Measurements from ENCODE around the gene LIFR.

Gene LIFR

GRCh38 chr5:38471709-38472108 lies 84.7 kb downstream of the LIFR start:
- DNase-seq (ENCODE audit: low spot score), result no peak
- no peak for TF ChIP-seq CTCF (IDR thresholded peaks at IDR 0.05; ENCODE audit: extremely low read depth, missing control alignments)

GRCh38 chr5:38469707-38470267 lies 86.7 kb downstream of the LIFR start:
- TF ChIP-seq CTCF (IDR thresholded peaks at IDR 0.05; ENCODE audit: extremely low read depth, missing control alignments), result no peak
- no peak for DNase-seq (ENCODE audit: low spot score)

GRCh38 chr5:38468978-38469706 lies 87.3 kb downstream of the LIFR start:
- DNase-seq (ENCODE audit: low spot score), result no peak

GRCh38 chr5:38468202-38468673 lies 88.2 kb downstream of the LIFR start:
- DNase-seq (ENCODE audit: low spot score), result no peak
- no peak for TF ChIP-seq CTCF (IDR thresholded peaks at IDR 0.05; ENCODE audit: extremely low read depth, missing control alignments)

More at GRCh38 chr5:38468978-38469706, 87.3 kb downstream of the LIFR start:
- no peak for TF ChIP-seq CTCF (IDR thresholded peaks at IDR 0.05; ENCODE audit: extremely low read depth, missing control alignments)

- TF ChIP-seq CTCF (IDR thresholded peaks at IDR 0.05; ENCODE audit: extremely low read depth, missing control alignments), result no peak
- no peak for DNase-seq (ENCODE audit: low spot score)
Observed at GRCh38 chr5:38467353-38468040, 88.9 kb downstream of the LIFR start.

GRCh38 chr5:38466424-38467189 lies 89.8 kb downstream of the LIFR start:
- DNase-seq (ENCODE audit: low spot score), result no peak
- TF ChIP-seq CTCF (IDR thresholded peaks at IDR 0.05; ENCODE audit: extremely low read depth, missing control alignments), result no peak
